ENCODE results near the gene MAPK8IP1.

The MAPK8IP1 gene

GRCh38 chr11:45949992-45950407 is 64.5 kb downstream of the MAPK8IP1 start:
- no peak overlapping the region for H3K4me3 ChIP-seq (ENCODE audit: low read depth, low read length)
- TF ChIP-seq, protein P1, sequence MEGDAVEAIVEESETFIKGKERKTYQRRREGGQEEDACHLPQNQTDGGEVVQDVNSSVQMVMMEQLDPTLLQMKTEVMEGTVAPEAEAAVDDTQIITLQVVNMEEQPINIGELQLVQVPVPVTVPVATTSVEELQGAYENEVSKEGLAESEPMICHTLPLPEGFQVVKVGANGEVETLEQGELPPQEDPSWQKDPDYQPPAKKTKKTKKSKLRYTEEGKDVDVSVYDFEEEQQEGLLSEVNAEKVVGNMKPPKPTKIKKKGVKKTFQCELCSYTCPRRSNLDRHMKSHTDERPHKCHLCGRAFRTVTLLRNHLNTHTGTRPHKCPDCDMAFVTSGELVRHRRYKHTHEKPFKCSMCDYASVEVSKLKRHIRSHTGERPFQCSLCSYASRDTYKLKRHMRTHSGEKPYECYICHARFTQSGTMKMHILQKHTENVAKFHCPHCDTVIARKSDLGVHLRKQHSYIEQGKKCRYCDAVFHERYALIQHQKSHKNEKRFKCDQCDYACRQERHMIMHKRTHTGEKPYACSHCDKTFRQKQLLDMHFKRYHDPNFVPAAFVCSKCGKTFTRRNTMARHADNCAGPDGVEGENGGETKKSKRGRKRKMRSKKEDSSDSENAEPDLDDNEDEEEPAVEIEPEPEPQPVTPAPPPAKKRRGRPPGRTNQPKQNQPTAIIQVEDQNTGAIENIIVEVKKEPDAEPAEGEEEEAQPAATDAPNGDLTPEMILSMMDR (IDR thresholded peaks at IDR 0.05; ENCODE audit: low read depth, low read length, missing control alignments), result no peak
- in situ Hi-C loops (cut with HindIII; ENCODE audit: low sequenced_read_pairs), result no loop called here
- no peak for DNase-seq (ENCODE audit: low read depth)

All from astrocyte of the cerebellum (primary cell).